HepG2 (cell line): Measurements from ENCODE around the gene IGSF8.

Source experiments
- CREM ChIP-seq, 2 experiments: sonication (generic) in 1 of 2; formaldehyde crosslinking in 1 of 2; IDR thresholded peaks; 2 replicates each; pipeline versions ENCODE4 v1.4.0 to v1.6.1; 2016 to 2020; ENCODE audit warnings: antibody characterized with exemption in 1 of 2, mild to moderate bottlenecking in 1 of 2, missing genetic modification reagents in 1 of 2
- GTF2F1 ChIP-seq: fragments of 150-350 bp; IDR thresholded peaks from 2 replicates; pipeline ENCODE4 v1.6.1; 2014; ENCODE audit warnings: low read length
- NONO ChIP-seq, 2 experiments: fragments of 450-650 bp in 1 of 2; sonication (generic) in 1 of 2; formaldehyde crosslinking in 1 of 2; IDR thresholded peaks in 1 of 2; conservative IDR thresholded peaks in 1 of 2; 2 replicates each; pipeline versions ENCODE4 v1.6.1 to v1.8.0; 2017 to 2022; ENCODE audit warnings: mild to moderate bottlenecking in 1 of 2, missing genetic modification reagents in 1 of 2, moderate library complexity in 1 of 2
- ZKSCAN8 ChIP-seq: IDR thresholded peaks from 2 replicates; pipeline ENCODE4 v1.6.1; 2016; ENCODE audit warnings: borderline replicate concordance, missing genetic modification reagents, missing compliant biosample characterization
- ZNF232 ChIP-seq: sonication (generic); formaldehyde crosslinking; IDR thresholded peaks from 2 replicates; pipeline ENCODE4 v1.4.0; 2020; ENCODE audit warnings: missing genetic modification reagents, borderline replicate concordance
- ZSCAN21 ChIP-seq: sonication (generic); formaldehyde crosslinking; IDR thresholded peaks from 2 replicates; pipeline ENCODE4 v1.8.0; 2022; ENCODE audit warnings: mild to moderate bottlenecking, missing genetic modification reagents, moderate library complexity, borderline replicate concordance
- TF ChIP-seq, protein P1 (sequence below): sonication (generic); formaldehyde crosslinking; IDR thresholded peaks from 2 replicates; pipeline ENCODE4 v1.4.0; 2020; ENCODE audit warnings: missing genetic modification reagents, borderline replicate concordance
- TF ChIP-seq, protein P2 (sequence below): sonication (generic); formaldehyde crosslinking; IDR thresholded peaks from 2 replicates; pipeline ENCODE4 v1.4.0; 2020; ENCODE audit warnings: low read depth, mild to moderate bottlenecking, missing genetic modification reagents
- TF ChIP-seq, protein P3 (sequence below): sonication (generic); formaldehyde crosslinking; IDR thresholded peaks from 2 replicates; pipeline ENCODE4 v1.4.0; 2020; ENCODE audit warnings: missing genetic modification reagents
- TF ChIP-seq, protein P4 (sequence below): sonication (generic); formaldehyde crosslinking; IDR thresholded peaks from 2 replicates; pipeline ENCODE4 v1.5.0; 2020; ENCODE audit warnings: mild to moderate bottlenecking, missing genetic modification reagents, moderate library complexity
- TF ChIP-seq, protein P5 (sequence below): IDR thresholded peaks from 2 replicates; pipeline ENCODE4 v1.6.1; 2012; ENCODE audit warnings: inconsistent platforms
- TF ChIP-seq, protein P6 (sequence below): sonication (generic); formaldehyde crosslinking; IDR thresholded peaks from 2 replicates; pipeline ENCODE4 v1.4.0; 2020; ENCODE audit warnings: missing genetic modification reagents

DNA sequence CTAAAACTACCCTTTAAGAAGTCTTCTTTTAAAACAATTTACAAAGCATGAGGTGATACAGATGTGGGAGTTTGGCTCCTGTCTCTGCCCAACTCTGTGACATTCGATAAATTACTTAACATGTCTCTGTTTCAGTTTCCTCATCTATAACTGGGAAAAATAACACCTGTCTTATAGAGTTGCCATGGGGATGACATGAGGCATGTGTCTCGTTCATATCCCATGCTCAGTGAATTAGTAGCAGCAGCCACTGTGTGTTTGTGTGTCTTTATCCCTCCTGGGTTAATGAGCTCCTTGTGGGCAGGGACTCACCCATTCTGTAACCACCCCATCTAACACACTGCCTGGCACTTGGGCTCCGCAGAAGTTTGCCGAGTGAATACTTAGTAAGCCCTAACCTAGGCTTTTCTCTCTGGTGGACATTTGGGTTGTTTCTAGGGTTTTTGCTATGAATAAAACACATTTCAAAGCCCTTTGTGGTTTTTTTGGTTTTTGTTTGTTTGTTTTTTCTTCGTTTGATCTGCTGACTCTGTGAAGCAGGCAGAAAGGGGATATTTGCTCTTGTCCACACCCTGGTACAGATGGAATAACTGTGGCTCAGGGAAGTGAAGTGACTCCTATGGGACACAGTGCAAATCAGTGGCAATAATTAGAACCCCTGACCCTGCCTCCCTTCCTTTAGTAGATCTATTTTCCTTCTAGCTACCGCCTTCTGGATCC, 17.9 kb downstream of the IGSF8 start:
- TF ChIP-seq, protein P1, sequence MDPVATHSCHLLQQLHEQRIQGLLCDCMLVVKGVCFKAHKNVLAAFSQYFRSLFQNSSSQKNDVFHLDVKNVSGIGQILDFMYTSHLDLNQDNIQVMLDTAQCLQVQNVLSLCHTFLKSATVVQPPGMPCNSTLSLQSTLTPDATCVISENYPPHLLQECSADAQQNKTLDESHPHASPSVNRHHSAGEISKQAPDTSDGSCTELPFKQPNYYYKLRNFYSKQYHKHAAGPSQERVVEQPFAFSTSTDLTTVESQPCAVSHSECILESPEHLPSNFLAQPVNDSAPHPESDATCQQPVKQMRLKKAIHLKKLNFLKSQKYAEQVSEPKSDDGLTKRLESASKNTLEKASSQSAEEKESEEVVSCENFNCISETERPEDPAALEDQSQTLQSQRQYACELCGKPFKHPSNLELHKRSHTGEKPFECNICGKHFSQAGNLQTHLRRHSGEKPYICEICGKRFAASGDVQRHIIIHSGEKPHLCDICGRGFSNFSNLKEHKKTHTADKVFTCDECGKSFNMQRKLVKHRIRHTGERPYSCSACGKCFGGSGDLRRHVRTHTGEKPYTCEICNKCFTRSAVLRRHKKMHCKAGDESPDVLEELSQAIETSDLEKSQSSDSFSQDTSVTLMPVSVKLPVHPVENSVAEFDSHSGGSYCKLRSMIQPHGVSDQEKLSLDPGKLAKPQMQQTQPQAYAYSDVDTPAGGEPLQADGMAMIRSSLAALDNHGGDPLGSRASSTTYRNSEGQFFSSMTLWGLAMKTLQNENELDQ (CRISPR knock-in tag) = no peak
- TF ChIP-seq, protein P2, sequence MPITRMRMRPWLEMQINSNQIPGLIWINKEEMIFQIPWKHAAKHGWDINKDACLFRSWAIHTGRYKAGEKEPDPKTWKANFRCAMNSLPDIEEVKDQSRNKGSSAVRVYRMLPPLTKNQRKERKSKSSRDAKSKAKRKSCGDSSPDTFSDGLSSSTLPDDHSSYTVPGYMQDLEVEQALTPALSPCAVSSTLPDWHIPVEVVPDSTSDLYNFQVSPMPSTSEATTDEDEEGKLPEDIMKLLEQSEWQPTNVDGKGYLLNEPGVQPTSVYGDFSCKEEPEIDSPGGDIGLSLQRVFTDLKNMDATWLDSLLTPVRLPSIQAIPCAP (CRISPR knock-in tag) = no peak
- TF ChIP-seq, protein P3, sequence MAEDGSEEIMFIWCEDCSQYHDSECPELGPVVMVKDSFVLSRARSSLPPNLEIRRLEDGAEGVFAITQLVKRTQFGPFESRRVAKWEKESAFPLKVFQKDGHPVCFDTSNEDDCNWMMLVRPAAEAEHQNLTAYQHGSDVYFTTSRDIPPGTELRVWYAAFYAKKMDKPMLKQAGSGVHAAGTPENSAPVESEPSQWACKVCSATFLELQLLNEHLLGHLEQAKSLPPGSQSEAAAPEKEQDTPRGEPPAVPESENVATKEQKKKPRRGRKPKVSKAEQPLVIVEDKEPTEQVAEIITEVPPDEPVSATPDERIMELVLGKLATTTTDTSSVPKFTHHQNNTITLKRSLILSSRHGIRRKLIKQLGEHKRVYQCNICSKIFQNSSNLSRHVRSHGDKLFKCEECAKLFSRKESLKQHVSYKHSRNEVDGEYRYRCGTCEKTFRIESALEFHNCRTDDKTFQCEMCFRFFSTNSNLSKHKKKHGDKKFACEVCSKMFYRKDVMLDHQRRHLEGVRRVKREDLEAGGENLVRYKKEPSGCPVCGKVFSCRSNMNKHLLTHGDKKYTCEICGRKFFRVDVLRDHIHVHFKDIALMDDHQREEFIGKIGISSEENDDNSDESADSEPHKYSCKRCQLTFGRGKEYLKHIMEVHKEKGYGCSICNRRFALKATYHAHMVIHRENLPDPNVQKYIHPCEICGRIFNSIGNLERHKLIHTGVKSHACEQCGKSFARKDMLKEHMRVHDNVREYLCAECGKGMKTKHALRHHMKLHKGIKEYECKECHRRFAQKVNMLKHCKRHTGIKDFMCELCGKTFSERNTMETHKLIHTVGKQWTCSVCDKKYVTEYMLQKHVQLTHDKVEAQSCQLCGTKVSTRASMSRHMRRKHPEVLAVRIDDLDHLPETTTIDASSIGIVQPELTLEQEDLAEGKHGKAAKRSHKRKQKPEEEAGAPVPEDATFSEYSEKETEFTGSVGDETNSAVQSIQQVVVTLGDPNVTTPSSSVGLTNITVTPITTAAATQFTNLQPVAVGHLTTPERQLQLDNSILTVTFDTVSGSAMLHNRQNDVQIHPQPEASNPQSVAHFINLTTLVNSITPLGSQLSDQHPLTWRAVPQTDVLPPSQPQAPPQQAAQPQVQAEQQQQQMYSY (CRISPR knock-in tag) = no peak
- TF ChIP-seq ZNF232 (CRISPR knock-in tag) (no peak), CREM (IDR thresholded peaks at IDR 0.05) (no peak), CREM (CRISPR knock-in tag; IDR thresholded peaks at IDR 0.05) (no peak), ZKSCAN8 (CRISPR knock-in tag) (no peak), NONO (IDR thresholded peaks at IDR 0.05) (no peak), NONO (CRISPR knock-in tag; conservative IDR thresholded peaks at IDR 0.05) (no peak), GTF2F1 (no peak), ZSCAN21 (CRISPR knock-in tag) (no peak)
- TF ChIP-seq, protein P4, sequence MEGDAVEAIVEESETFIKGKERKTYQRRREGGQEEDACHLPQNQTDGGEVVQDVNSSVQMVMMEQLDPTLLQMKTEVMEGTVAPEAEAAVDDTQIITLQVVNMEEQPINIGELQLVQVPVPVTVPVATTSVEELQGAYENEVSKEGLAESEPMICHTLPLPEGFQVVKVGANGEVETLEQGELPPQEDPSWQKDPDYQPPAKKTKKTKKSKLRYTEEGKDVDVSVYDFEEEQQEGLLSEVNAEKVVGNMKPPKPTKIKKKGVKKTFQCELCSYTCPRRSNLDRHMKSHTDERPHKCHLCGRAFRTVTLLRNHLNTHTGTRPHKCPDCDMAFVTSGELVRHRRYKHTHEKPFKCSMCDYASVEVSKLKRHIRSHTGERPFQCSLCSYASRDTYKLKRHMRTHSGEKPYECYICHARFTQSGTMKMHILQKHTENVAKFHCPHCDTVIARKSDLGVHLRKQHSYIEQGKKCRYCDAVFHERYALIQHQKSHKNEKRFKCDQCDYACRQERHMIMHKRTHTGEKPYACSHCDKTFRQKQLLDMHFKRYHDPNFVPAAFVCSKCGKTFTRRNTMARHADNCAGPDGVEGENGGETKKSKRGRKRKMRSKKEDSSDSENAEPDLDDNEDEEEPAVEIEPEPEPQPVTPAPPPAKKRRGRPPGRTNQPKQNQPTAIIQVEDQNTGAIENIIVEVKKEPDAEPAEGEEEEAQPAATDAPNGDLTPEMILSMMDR (CRISPR knock-in tag) = no peak
- TF ChIP-seq, protein P5, sequence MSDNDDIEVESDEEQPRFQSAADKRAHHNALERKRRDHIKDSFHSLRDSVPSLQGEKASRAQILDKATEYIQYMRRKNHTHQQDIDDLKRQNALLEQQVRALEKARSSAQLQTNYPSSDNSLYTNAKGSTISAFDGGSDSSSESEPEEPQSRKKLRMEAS = no peak
- TF ChIP-seq, protein P6, sequence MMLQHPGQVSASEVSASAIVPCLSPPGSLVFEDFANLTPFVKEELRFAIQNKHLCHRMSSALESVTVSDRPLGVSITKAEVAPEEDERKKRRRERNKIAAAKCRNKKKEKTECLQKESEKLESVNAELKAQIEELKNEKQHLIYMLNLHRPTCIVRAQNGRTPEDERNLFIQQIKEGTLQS (CRISPR knock-in tag) = no peak
